Pulmonary artery endothelial cell (primary cell): ENCODE data around the gene SLC25A13. TPM values are rescaled to one million over a fixed set of nuclear protein-coding genes. Genes with fewer than 3 reads are reported as not detected.
A peak's percentile ranks its signal among the peaks of the same experiment; 100 is the strongest.

Experiments used
- DNase-seq: peaks from one replicate; pipeline ENCODE4 v3.0.0-alpha.2; 2011; ENCODE audit warnings: low read depth, low spot score
- total RNA-seq: library from RNA; depleted of rRNA; stranded (reverse); fragments of >200 nt; gene quantifications from 2 replicates; pipeline ENCODE4 v1.2.3, GENCODE V29; 2014

Gene SLC25A13
- total RNA-seq, 1 donor from 2014 or later: 20.9 TPM

DNA sequence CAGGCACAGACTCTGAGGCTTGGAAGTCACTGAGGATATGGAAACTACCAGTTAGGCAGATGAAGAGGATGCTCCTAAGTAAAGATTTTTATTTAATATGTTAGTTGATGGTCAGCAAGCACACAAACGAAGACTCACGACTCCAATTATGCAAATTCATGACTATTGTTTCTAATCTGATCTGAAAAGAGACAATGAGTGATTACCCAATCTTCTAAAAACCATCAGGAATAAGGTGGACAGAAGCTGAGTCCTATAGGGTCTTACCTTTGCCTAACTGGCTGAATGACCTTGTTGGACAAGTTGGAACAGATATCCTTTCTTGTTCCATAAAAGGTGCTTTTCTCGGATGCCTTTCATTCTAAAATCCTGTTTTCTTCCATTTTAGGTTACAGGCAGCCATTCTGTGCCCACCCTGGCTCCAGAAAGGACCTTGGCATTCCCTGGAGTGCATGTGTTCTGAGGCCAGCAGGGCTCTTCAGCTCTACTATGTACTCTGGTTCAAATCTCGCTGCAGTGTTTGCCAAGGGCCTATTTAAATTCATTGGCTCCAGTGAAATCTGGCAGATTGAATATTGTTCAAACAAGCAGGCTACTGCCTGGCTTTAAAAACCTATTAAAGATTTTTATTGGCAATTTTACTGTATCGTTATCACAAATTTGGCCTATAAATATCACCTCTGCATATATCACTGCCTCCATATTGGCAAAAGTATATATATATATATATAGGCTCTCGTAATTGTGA is 77.5 kb downstream of the SLC25A13 start:
- no peak for DNase-seq

DNA sequence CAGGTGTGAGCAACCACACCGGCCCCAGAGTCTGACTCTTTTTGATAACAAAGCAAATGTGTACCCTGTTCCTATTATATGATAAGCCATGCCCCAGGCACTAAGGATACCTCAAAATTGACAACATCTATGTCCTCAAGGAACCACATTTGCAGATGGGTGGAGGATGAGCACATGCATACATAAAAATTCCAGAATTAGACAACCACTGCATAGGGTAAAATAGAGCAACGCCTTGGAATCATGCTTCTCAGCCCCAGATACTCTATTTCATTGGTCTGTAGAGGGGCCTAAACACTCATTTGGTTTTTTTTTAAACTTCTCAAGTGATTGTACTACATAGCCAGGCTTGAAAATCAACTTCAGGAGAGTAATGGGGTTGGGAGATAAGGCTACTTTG is 78.7 kb downstream of the SLC25A13 start:
- no peak for DNase-seq

DNA sequence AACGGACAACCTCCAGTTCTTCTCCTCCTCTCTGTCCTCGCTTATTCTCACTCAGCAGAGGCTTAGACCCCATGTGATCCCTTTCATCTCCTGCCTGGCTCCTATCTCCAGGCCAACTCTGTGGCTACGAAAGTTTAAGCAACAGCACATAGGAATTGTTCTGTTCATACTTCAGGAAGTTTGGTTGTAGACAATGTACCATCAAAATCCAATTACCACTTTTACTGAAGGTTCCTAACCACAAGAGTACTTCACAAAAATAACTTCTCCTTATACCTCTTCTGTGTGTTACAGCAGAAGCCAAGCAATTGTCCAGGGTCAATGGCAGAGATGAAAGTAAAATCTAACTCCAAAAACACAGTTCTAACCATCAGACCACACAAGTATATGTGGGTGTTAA is 80.0 kb downstream of the SLC25A13 start:
- no peak for DNase-seq

DNA sequence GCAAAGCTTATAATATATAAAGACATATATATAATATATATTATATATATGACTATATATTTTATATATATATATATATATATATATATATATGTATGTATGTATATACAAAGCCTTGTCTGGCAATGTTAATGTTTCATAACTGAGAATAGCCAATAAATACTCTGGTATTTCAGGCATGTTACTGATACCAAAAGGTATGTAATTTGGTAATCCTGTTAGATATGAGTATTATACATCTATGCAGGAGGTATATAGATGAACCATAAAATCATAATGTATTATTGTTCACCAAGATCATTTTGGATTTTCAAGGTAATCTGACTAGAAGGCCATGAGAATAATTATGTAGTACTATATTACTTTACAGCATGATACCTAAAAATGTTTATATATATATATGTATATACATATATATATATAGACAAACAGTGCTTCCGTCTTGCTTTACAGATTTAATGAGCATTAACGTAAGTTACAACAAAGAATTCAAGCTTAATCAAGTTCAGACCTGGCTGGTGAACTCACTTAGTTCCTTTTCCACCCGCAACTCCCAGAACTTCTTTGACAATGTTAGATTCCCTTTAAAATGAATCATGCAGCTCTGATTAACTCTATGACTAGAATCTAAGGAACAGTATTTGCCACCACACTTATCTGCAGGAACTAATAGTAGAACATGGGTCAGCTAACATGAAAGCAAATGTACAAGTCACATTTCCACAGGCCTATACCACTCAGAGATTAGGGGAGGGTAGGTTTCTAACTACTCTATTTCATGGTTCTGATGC is 82.7 kb downstream of the SLC25A13 start:
- DNase-seq: no peak

DNA sequence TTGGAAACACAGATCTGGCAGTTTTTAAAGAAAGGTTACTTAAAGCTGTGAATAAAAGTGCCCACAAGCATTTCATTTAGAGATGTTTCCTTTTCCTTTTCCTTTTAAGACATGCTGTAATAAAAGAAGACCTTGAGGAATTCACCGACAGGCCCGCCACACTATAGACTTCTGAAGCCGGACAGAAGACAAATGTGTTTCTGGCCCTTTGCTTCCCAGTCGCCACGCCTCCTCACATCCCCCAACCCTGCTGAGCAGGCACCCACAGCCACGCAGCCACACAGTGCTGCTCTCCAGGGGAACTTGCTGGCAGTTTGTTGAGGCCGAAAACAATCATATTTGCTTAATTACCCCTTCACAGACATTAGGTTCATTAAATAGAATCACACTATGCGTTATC is 83.4 kb downstream of the SLC25A13 start:
- peak; percentile 30 for DNase-seq

DNA sequence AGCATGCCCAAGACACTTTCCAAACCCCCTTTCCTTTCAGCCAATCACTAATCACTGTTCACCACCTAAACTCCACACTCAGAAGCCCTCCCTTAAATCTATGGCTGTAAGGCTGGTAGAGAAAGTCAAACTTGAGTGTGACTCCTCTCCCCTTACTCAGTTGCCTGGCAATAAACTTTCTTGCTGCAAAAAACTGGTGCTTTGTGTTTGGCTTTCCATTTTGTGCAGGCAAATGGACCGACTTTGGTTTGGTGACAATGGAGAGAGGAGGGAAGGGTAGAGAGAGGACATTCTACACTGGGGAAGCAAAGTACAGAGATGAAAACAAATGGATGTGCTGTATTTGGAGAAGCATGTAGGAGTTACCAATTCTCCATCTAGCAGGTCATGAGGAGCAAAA is 84.9 kb downstream of the SLC25A13 start:
- DNase-seq: no peak

DNA sequence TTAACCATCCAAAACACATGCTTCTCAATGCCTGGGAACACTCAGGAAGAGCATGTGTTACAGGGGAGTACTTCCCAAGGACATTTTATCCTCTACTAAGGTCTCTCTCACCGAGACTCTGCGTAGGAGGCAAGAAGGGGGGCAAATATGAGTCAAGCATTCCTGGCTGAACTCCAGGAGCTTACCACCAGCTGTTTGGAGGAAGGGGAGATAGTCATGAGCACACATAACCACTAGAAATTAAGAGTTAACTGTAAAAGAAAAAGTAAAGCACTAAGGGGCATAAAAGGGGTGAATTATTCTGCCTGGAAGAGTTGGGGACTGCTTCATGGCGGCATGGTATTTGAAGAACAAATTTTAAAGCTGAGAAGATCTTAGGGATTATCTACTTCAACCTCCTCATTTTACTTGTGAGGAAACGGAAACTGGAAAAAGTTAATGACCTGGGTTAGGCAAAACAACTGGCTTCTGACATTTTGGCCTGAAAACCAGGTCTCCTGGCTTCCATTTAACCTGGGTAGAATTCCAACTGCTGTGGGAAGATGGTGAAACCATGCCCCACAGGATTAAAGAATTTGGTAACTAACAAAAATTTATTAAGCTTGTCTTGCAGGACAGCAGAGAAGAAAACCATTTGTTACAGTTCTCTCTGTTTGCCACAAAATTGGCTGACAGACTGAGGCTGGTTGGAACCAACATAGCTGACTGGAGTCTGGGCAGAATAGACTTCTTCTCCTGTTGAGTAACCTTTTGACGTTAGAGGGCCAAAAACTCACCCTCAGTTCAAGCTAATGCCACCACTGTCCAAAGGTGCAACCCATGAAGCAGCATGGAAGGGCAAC is 85.5 kb downstream of the SLC25A13 start:
- DNase-seq: peak; percentile 75

DNA sequence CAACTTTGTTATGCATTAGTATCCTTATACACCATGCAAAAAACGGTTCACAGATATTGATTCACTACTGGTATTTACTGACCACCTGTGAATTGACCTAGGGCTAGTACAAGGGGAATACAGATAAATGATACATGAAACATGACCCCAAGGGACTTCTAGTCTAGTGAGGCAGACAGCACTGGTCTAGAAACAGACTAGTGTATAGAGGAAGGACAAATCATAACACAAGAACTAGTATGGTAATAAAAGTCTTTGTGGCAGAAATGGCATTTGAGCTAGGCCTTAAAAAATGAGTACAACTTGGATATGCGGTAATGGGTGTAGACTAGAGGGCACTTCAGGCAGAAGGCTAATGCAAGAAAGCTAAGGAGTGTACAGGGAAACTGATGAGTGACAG is 86.6 kb downstream of the SLC25A13 start:
- DNase-seq: no peak

DNA sequence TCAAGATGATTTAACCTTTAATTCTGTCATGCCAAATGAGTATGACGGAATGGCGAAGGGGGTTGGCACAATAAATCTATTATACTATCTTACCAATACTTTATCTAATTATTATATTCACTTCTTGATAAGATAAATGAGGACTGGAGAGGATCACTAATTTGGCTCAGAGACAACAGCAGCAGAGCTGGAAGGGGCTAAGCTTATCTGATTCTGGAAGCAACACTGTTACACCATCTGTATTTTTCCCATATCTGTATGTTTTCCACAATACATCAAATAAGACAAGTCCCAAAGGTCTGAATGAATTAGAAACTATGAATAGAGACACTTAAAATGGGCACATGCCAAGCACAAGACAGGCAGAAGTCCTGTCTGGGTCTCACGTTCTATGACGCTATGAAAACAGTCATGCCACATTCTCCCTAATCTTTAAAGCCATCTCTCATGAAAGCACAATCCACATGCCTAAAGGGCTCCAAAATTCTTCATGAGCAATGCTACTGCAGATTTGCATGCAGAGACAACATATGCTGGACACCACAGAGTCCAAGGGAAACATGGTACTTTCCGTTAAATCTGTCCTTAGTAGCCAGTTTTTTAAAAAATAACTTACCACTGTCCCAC is 88.3 kb downstream of the SLC25A13 start:
- DNase-seq: no peak

DNA sequence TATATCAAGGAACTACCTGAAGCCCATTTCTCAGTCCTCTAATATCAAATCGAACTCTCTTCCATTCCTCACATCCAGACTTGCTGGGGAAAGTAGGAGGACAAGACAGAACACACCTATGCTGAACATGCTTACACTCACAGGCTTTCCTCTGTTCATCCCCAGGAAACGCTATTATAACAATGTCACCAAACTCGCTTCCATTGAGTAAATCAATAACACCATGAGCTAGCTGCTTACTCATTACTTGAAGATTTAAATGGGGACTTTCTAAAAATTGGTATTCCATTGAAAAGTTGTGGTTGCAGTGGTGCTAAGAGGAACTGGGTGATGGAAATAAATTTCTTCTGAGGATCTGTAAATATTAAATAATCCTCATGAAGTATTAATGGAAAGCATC is 88.8 kb downstream of the SLC25A13 start:
- DNase-seq: no peak

DNA sequence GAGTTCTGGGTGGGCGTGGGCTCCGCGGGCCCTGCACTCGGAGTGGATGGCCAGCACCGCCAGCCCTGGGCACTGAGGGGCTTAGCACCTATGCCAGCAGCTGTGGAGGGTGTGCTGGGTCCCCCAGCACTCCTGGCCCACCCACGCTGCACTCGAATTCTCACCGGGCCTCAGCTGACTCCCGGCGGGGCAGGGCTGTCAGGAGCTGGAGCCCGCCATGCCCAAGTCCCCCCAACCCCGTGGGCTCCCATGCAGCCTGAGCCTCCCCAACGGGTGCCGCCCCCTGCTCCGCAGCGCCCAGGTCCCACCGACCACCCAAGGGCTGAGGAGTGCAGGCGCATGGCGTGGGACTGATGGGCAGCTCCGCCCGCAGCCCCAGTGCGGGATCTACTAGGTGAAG is 93.1 kb downstream of the SLC25A13 start:
- no peak for DNase-seq

DNA sequence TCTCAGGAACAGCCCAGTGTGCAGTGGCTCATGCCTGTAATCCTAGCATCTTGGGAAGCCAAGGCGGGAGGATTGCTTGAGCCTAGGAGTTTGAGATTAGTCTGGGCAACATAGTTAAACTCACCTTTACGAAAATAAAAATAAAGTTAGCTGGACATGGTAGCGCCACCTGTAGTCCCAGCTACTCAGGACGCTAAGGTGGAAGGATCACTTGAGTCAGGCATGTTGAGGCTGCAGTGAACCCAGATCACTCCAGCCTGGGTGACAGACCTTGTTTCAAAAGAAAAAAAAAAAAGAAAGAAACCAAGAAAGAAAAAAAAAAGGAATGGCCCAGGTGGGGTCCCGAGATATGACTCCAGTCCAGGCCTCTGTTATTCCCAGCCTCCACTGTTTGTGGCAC is 96.6 kb downstream of the SLC25A13 start:
- DNase-seq: no peak

DNA sequence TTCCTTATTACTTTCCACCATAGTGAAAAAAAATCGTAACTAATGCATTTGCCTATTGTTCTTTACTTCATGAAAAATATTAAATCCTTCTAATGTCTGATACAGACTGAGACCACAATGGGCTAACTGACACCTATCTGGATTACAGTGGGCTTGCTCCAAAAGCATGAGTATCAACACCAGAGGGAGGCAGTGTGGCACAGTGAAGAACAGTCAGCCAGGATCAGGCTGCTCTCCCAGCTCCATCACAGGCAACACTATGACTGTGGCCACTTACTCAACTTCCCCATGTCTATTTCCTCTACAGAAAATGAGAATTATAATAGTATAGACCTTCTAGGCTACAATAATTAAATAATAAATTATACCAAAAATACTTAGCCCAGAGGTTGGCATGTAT is 97.2 kb downstream of the SLC25A13 start:
- no peak for DNase-seq

DNA sequence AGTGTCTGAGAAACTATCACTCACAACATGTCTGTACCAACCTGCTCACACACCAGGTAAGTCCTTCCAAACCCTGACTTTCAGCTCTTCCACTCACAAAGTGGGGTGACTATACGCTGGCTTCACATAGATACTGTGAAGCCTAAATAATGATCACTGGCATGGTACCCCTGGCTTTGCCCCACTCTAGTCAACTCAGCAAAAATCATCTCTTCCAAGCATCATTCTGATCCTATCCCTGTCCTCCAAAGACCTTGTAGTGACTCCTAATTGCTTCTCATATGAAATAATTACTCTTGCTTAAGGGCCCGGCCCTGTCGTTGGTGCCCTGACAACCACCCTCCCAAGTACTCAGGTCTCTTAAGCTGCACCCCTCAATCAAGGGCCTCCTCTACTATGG is 97.8 kb downstream of the SLC25A13 start:
- DNase-seq: no peak

DNA sequence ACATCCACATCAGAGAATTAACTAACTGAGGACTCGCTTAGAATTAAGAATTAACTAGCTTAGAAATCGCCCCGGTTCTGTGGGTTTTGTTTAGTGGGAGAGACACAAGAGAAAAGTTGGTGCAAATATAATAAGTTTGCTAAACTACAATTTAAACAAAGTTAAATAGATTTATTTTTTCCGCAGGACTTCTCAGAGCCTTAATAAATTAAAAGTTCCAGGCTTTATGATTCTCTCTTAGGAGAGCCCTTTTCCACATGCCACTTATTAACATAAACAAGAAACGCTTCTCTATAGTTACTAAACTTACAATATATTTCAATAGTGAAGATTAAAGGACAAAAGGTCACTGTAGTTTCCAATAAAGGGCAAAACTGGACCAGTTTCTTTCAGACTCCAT is 100.0 kb downstream of the SLC25A13 start:
- DNase-seq: no peak

DNA sequence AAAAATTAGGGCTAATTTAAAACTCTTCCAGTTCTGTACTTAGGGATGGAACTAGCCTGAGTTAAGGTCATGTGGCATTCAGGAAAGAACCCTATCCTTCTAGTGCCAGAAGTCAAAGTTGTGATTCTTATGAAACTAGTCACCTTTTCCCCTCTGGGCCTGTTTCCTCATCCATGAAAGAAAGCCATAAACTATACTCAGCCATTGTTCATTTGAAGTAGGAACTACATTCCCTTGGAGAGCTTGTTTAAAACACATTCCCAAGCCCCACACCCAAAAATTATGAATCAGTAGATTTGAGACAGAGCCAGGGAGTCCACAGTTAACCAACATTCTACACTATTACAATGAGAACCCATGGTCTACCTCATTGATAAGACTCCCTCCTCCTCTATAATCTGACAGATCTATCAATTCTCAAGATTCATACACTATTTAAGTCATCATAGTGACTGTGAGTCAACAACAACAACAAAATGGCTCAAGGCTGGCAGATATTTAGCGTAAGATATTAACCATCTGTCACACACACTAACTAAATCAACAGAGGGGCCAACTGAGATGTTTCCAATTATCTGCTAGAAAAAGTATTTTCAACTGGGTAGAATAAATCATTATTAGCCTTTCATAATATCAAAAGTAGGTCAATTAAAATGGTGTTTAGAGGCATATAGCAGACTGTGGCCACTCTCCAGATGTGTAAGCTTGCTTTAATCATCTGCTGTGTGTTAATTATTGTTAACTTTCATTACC is 102.3 kb downstream of the SLC25A13 start:
- DNase-seq: no peak

DNA sequence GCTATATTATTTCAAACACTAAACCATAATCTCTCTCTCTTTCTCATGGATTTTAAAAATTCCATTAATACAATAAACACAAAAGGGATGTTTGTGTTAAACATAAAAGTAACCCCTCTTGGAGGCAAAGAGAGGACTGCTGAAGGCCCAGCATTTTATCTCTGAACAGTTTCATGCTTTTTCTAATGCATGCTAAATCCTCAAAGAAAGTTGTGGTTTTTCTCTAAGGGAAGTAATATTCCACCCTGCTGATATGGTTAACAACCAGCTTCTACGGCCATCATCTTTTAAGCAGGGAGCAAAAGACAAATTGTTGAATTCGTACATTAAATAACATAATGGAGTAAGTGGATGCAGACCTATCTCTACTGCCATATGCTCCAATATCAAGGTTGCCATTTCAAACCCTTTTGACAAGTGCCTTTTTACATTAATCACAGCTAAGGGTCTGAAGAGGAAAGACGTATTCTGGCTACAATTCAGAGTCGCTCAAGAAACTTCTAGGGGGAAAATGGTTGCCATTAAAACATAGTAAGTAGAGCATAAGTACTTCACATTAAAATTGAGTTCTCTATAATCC is 103.1 kb downstream of the SLC25A13 start:
- DNase-seq: no peak

DNA sequence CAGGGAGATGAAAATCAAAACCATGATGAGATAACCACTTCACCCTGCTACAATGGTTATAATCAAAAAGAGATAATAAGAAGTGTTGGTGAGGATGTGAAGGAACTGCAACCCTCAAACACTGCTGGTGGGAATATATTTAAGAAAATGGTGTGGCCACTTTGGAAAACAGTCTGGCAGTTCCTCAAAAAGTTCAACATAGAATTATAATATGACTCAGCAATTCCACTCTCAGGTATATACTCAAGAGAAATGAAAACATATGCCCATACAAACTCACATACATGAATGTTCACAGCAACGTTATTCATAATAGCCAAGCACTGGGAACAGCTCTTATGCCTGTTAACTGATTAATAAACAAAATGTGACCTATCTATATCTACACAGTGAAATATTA is 104.8 kb downstream of the SLC25A13 start:
- DNase-seq: no peak

DNA sequence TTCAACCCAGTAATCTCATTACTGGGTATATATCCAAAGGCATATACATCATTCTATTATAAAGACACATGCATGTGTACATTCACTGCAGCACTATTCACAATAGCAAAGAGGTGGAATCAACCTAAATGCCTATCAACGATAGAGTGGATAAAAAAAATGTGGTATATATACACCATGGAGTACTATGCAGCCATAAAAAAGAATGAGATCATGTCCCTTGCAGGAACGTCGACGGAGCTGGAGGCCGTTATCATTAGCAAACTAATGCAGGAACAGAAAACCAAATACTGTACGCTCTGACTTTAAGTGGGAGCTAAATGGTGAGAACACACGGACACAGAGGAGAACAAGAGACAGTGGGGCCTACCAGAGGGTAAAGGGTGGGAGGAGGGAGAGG is 105.5 kb downstream of the SLC25A13 start:
- DNase-seq: no peak

DNA sequence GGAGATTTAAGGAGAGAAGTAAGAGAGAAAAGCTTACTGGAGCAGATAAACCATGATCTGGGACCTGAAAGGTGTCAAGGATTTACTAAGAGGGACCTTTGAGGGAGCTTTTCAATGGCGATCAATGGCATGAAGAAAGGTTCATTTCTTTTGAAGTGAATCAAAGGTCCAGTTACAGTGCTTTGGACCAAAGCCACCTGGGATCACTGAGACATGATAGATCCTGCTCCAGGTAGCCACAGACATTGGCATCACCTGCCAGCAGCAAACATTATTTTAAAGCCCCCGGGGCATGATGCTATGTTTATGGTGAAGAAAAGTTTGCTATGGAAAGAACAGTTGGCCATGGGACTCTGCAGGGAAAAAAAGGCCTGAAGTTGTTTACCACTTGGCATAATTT is 109.4 kb downstream of the SLC25A13 start:
- DNase-seq: no peak

DNA sequence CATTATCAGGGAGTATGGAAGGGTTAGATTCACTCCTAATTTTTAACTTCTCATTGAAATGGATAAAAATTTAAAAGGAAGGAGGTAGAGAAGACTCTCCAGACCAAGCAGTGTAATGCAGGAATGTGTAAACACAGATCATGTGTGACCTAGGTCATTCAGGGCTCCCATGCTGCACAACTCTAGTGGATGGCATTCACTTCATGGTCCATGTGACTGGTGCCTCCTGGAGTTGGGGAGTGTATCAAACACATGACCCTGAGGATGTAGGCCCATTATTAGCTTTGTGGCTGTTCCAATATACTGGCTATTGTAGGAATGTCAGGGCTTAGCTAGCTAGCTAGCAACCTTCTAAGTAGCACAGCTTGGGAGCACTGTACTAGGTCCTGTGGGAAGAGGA is 109.9 kb downstream of the SLC25A13 start:
- no peak for DNase-seq
